ENCODE results near the gene CDH26. TPM values are rescaled to one million over a fixed set of nuclear protein-coding genes. Genes with fewer than 3 reads are reported as not detected.

CDH26 gene
- total RNA-seq, 2 experiments from 2014 or later, result 0.19 to 0.36 TPM

GRCh38 chr20:59999502-59999901 is 41.3 kb downstream of the CDH26 start:
- ChIA-PET POLR2A (no interaction called here), CTCF (ENCODE audit: unreplicated experiment) (no interaction called here)
- H3K4me3 ChIP-seq (ENCODE audit: low read depth, low read length, poor library complexity, severe bottlenecking), result no peak overlapping the region
- H3K27ac ChIP-seq (ENCODE audit: low read depth, low read length, poor library complexity, severe bottlenecking), result no peak overlapping the region
- no peak overlapping the region for H3K4me2 ChIP-seq (ENCODE audit: low read length)
- no peak for DNase-seq (ENCODE audit: low spot score)
- H3K9me2 ChIP-seq (ENCODE audit: insufficient read depth, low read length), result no peaks in the 10 kb centered on the region
- TF ChIP-seq EZH2phosphoT487 (IDR thresholded peaks at IDR 0.05; ENCODE audit: borderline replicate concordance, low read depth, low read length) (no peak), CTCF (conservative IDR thresholded peaks at IDR 0.05; ENCODE audit: low read length) (no peak)
- H3K4me1 ChIP-seq (ENCODE audit: insufficient read depth, low read length, poor library complexity, severe bottlenecking), result no peaks in the 10 kb centered on the region
- intact Hi-C loops (cut with micrococcal nuclease; ENCODE audit: unreplicated experiment), result no loop called here
- H4K20me1 ChIP-seq (ENCODE audit: insufficient read depth, low read length), result no peaks in the 10 kb centered on the region
- H3K36me3 ChIP-seq (ENCODE audit: insufficient read depth, low read length), result no peaks in the 10 kb centered on the region
- H2AFZ ChIP-seq (ENCODE audit: low read length), result no peak overlapping the region
- no TSS peak for BruUV-seq (replicated peaks)
- no peaks in the 10 kb centered on the region for H3K79me2 ChIP-seq (ENCODE audit: insufficient read depth, low read depth, low read length)
- no peaks in the 10 kb centered on the region for H3K9me3 ChIP-seq (ENCODE audit: low read length)

GRCh38 chr20:60000271-60001042 is 42.2 kb downstream of the CDH26 start:
- no peak for DNase-seq (ENCODE audit: low spot score)
- H3K4me2 ChIP-seq (ENCODE audit: low read length), result no peak overlapping the region
- no peaks in the 10 kb centered on the region for H3K36me3 ChIP-seq (ENCODE audit: insufficient read depth, low read length)
- TF ChIP-seq CTCF (conservative IDR thresholded peaks at IDR 0.05; ENCODE audit: low read length) (no peak), EZH2phosphoT487 (IDR thresholded peaks at IDR 0.05; ENCODE audit: borderline replicate concordance, low read depth, low read length) (no peak)
- H3K9me2 ChIP-seq (ENCODE audit: insufficient read depth, low read length), result no peaks in the 10 kb centered on the region
- CTCF ChIA-PET (ENCODE audit: unreplicated experiment), result no interaction called here
- no peaks in the 10 kb centered on the region for H4K20me1 ChIP-seq (ENCODE audit: insufficient read depth, low read length)
- H3K27ac ChIP-seq (ENCODE audit: low read depth, low read length, poor library complexity, severe bottlenecking), result no peak overlapping the region
- BruUV-seq (replicated peaks), result no TSS peak
- POLR2A ChIA-PET, result interaction anchor here (0.6 kb wide), 1 partner anchor 56 kb away, joined by 4 read pairs; no protein-coding TSS in a partner anchor
- intact Hi-C loops (cut with micrococcal nuclease; ENCODE audit: unreplicated experiment), result no loop called here
- H3K4me3 ChIP-seq (ENCODE audit: low read depth, low read length, poor library complexity, severe bottlenecking), result no peak overlapping the region
- H3K9me3 ChIP-seq (ENCODE audit: low read length), result no peaks in the 10 kb centered on the region
- no peak overlapping the region for H2AFZ ChIP-seq (ENCODE audit: low read length)
- H3K79me2 ChIP-seq (ENCODE audit: insufficient read depth, low read depth, low read length), result no peaks in the 10 kb centered on the region
- H3K4me1 ChIP-seq (ENCODE audit: insufficient read depth, low read length, poor library complexity, severe bottlenecking), result no peaks in the 10 kb centered on the region

GRCh38 chr20:60001108-60001507 is 42.9 kb downstream of the CDH26 start:
- TF ChIP-seq EZH2phosphoT487 (IDR thresholded peaks at IDR 0.05; ENCODE audit: borderline replicate concordance, low read depth, low read length) (no peak), CTCF (conservative IDR thresholded peaks at IDR 0.05; ENCODE audit: low read length) (no peak)
- BruUV-seq (replicated peaks), result no TSS peak
- POLR2A ChIA-PET, result interaction anchor here (0.6 kb wide), 1 partner anchor 55 kb away, joined by 4 read pairs; no protein-coding TSS in a partner anchor
- DNase-seq (ENCODE audit: low spot score), result no peak
- Histone ChIP-seq H2AFZ (ENCODE audit: low read length) (no peak overlapping the region), H4K20me1 (ENCODE audit: insufficient read depth, low read length) (no peaks in the 10 kb centered on the region), H3K4me2 (ENCODE audit: low read length) (no peak overlapping the region), H3K9me3 (ENCODE audit: low read length) (no peaks in the 10 kb centered on the region), H3K4me1 (ENCODE audit: insufficient read depth, low read length, poor library complexity, severe bottlenecking) (no peaks in the 10 kb centered on the region), H3K4me3 (ENCODE audit: low read depth, low read length, poor library complexity, severe bottlenecking) (no peak overlapping the region), H3K9me2 (ENCODE audit: insufficient read depth, low read length) (no peaks in the 10 kb centered on the region), H3K36me3 (ENCODE audit: insufficient read depth, low read length) (no peaks in the 10 kb centered on the region), H3K79me2 (ENCODE audit: insufficient read depth, low read depth, low read length) (no peaks in the 10 kb centered on the region), H3K27ac (ENCODE audit: low read depth, low read length, poor library complexity, severe bottlenecking) (no peak overlapping the region)
- CTCF ChIA-PET (ENCODE audit: unreplicated experiment), result no interaction called here
- intact Hi-C loops (cut with micrococcal nuclease; ENCODE audit: unreplicated experiment), result no loop called here

Measured in OCI-LY7 (cell line).